Embryonic facial prominence (tissue), 1 donor: Measurements from ENCODE around the gene HOXA13.

Source experiments
- DNase-seq: peaks from one replicate; pipeline ENCODE4 v3.0.0-alpha.2; 2016; ENCODE audit errors: extremely low spot score

HOXA13 gene

DNA sequence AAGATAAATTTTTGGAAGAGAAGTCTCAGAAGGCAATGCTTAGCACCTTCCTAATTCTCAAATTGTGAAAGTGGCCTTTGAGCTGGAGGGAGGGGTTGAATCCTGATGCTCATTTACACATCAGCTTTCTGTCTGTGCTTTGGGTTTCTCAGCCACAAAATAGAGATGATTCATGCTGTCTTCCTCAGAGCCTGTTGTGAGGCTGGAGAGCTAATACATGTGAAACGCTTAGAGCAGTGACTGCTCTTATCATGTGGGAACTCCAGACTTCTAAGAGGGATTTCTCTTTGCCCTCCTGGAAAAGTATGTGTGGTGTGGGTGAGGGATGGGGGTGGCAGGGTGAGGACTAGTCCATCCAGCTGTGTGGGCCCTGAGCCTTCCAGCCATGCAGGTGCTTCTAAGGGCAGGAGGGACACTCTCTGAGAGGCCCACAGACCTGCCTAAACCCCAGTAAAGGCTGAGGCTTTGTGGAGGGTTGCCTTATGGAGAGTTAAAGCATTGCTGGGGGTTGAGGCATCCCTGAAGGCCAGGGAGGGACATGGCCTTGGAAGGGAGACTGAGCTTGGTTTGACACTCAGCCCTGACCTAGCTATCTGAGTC lies 37.9 kb upstream of the HOXA13 start:
- no peak for DNase-seq

DNA sequence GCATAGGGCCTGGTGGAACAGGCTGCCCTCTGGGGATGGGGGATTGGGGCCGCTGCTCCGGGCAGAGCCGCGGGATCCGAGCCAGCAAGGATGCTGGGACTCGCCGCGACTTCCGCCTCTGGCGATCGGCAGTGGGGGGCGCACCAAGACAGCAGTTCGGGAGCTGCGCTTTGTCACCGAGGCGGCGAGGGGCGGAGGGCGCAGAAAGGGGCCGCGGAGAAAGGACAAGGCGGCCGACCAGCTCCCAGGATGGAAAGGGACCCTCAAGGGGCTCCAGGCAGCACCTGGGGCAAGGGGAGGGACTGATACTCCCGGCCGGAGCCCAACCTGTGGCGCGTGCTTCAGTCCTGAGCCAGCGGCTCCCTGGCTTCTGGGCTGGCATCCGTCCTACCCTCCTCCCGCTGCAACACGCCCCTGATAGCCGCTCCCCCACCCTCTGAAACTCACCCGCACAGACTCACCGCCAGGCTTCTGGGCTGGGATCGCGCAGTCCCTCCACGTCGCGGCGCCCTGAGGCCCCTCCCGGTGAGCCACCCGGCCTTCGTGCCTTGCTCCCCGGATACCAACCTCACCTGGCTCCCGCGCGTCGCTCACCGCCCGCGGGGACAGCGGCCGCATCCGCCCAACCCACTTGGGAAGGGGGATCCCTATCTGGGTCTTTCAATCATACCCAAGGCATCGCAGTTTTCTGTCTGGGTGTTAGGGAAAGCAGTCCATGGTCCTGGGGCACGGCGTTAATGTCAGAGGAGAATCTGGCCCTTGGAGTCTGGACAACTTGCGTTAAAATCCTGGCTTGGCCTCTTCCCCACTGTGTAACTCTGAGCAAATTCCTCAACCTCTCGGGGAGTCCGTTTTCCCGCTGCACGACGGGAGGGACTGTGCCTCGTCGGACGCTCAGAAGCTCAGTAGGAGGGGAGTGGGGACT lies 35.8 kb upstream of the HOXA13 start:
- DNase-seq: no peak

DNA sequence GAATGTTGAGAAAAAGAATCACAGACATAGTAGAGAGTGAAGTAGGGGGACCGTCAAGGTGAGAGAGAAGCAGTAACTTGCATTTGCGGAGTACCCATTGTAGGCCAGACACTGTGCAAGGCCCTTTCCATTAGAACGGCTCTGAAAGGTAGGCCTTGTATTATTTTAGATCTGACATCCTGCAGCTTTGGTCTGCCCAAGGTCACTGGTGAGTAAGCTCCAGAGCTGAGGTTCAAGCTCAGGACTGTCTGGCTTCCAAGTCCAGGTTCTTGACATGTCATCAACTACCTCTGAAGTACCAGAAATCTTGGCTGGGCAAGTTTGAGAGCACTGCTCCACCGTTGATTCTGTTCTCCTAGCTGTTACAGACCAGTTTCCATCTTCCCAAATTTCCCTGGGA lies 29.6 kb upstream of the HOXA13 start:
- no peak for DNase-seq

DNA sequence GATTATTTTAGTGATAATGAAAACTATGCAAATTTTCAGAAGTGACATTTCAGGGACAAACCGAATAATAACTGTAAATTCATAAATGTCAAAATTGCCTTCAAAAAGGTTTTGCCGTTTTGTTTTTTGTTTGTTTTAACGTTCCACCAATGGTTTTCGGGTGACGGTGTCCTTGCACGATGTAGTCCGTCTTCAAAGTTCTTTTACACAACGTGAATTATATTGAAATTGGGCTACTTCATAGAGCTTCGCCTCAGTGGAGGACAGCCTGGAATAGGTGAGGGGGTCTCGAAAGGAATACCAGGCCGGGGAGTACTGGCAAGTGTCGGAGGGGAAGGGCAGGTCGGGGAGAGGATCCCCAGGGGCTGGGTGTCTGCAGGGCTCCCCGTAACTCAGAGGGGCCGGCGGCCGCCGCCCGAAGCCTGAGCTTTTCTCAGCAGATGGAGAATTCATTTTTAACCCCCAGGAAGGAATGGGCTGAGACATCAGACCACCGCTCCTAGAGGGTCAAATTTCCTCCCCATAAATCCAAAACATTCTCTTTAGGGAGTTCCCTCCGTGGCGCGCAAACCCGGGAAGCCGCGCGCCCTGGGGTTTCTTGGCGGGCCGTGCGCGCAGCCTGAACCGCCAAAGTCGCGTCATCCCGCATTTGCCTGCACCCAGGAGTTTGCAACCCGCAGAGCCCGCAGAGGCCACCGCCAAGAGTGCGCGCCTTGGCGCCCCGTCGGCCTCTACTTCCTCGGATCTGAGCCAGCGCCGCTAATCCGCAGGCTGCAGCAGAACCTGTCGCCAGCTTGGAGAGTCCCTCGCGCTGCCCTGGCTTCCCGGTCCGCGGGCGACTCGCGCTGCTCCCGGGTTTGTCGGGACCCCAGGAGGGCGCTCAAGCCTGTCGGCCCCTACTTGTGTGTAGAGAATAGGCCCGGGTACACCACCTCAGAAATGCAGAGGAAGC lies 25.4 kb upstream of the HOXA13 start:
- no peak for DNase-seq

DNA sequence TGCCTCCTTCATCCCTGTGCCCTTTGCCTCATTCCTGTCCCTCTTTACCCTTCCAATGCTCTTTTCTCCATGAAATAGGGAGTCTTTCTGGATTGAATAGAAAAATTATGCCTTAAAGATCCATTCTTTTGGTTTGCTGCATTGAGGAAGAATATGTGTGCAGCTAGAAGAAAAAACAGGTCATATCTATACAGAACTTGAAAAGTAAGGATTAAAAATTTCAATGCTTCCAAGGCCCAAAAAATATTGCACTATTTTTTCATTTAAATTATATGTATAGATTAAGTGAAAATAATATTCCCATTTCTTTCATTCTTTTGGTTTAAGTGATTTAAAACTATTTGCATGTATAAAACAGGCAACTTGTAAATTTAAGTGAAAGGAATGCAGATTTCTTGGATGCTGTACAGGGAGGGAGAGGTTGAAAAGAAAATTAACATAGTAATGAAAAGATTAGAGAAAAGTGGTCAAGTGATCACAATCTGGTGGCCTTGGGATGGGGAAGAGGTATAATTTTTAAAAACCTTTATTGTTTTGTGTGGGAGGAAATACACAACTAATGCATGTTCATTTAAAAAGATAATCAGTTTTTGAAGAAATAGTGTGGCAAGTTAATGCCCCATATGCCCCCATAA lies 24.2 kb upstream of the HOXA13 start:
- DNase-seq: no peak

DNA sequence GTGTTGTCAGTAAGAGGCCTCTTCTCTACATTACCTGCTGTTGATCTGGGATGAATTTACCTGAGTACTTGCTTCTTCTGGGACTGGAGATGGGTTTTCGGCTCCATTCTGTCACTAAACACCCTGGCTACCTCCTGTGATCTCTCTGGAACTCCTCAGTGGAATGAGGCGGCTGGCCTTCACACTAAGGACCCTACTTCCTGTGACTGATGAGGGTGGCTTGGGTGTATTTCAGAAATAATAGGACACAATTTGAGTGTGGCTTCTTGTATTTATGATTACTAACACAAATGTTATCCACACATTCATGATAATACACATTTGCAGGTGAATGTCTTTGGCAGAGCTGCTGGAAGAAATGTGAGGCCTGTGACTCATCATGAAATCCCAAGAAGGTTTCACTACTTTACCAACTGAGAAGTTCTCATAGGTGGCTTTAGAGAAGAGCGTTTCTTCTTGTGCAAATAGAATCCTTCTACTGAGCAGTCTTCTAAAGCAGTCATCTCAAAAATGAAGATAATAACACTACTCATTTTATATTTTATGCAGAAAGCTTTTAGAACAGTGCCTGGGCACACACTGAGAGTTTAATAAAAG lies 21.4 kb upstream of the HOXA13 start:
- no peak for DNase-seq

DNA sequence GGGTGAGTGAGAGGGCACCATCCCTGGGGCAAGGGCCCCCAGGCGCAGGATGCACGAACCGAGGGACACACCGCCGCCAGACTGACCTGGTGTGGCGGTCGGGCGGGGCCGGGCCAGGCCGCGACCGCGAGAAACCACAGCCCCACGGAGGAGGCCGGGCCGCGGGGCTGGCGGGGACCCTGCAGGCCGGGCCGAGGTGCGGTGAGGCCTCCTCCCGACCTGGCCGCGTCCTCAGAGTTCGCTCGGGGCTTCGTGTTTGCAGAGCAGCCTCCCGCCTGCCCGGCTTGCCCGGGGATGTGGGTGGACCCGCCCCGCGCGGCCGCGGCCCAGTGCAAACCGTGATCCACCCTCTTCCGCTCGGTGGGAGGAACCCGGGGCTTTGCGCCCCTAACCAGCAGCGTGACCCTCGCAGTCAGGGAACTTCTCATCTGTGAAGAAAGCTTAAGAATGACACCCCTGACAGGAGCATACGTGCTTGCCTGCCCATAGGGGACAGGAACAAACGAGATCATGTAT lies 20.6 kb upstream of the HOXA13 start:
- no peak for DNase-seq

DNA sequence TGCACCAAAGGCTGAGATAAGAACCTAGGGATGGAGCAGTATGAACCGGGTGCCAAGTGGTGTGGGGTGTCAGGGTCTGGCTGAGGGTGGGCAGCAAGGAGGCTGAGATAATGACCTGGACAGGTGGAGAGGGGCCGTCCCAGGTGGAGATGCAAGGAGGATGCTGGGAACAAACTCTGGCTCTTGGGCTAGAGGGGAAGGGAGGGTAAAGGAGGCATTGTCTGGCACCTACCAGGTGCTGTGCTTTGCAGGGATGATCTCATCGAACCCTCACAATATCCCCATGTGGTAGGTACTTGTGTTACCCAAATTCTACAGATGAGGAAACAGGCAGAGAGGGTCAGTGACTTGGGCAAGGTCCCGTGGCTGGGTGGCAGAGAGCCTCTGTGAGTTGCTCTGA lies 19.9 kb upstream of the HOXA13 start:
- no peak for DNase-seq

DNA sequence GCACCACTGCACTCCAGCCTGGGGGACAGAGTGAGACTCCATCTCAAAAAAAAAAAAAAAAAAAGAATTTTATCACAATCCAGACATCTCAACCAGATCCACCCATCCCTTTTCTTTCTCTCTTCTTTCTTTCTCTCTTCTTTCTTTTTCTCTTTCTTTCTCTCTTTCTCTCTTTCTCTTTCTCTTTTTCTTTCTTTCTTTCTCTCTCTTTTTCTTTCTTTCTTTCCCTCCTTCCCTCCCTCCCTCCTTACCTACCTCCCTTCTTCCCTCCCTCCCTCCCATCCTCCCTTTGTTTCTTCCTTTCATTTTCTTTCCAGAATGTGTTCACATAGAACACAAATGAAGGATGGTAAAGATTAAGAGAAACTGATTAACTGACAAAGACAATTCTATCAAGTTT lies 18.1 kb upstream of the HOXA13 start:
- no peak for DNase-seq

DNA sequence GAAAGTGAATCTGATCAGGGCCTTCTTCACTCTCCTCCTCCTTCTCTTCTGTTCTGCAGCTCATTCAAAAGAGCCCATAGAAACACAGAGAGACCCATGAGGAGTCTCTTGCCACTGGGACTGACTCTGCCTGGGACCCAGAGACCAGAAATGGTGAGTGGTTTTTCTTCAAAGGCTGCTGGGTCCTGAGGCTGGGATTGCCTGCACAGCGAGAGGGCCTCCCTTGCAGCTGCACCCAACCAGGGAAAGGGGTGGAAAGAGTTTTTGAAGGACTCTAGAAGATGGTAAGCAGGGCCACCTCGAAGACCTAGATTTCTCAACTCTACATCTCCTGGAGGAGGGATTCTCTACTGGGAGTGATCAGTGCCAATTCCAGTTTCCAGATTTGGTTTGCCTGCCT lies 15.5 kb upstream of the HOXA13 start:
- no peak for DNase-seq

DNA sequence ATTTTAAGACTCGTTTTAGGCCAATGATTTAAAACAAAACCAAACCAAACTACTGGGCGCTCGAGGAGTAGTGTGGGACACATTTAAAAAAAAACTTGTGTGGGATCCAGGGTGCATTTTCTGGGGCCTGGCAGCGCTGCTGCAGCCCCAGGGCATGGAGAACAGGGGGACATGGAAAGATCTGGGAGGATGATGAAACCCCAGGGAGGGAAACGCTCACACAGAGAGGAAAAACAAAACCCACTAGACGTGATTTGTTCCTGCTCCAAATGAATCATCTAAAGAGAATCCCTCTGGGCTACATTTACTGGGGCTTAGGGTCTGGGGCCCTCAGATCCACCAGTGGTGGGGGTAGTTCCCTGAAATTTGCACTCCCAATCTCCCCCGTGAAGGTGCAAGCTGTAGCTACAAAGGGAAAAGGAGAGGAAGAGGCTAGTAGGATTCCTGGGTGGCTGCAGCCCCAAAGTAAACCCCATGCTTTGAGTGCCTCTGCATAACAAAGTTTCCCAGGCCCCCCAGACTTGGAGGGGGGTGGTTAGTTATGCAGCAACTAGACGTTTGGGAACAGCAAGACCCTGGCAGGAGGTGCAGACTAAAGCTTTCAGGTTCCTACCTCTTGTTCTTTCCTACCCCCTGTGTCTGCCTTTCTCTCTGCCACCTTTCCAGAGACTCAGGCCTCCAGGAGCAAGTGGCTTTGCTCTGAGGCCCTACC lies 14.5 kb upstream of the HOXA13 start:
- no peak for DNase-seq

DNA sequence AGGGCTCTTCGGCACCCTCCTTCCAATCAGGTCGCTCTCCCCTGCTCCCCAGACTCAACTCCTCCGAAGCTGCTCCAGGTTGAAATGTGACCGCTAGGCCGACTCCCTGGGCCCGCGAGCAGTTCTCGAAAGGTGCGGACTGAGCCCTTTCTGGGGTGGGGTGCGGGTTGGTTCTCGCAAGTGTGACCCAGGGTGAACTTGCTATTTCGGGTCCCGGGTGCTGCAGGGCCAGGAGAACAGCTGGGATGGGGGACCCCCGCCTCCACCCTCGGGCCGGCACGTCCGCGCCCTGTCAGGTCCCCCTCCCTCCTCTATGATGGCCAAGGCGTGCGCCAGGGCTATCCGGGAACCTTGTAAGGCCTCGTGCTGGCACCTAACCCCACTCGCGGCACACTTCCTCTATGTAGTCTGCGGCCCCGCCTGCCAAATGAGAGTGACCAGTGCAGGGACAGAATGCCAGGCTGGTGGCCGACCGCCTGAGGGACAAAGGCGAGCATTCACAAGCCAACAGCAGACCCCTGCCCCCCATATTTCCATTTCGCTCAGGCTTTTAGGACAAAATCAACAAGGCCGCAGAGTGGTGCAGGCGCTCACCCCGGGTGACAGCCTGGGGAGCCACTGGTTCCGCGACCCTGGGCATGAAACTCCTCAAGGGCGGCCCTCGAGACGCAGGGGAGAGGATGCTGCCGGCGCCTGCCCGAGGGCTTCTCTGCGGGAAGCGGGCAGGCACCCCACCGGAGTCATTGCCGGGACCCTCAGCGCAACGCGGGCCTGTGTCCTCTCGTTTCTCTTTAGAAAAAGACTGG lies 13.7 kb upstream of the HOXA13 start:
- no peak for DNase-seq

DNA sequence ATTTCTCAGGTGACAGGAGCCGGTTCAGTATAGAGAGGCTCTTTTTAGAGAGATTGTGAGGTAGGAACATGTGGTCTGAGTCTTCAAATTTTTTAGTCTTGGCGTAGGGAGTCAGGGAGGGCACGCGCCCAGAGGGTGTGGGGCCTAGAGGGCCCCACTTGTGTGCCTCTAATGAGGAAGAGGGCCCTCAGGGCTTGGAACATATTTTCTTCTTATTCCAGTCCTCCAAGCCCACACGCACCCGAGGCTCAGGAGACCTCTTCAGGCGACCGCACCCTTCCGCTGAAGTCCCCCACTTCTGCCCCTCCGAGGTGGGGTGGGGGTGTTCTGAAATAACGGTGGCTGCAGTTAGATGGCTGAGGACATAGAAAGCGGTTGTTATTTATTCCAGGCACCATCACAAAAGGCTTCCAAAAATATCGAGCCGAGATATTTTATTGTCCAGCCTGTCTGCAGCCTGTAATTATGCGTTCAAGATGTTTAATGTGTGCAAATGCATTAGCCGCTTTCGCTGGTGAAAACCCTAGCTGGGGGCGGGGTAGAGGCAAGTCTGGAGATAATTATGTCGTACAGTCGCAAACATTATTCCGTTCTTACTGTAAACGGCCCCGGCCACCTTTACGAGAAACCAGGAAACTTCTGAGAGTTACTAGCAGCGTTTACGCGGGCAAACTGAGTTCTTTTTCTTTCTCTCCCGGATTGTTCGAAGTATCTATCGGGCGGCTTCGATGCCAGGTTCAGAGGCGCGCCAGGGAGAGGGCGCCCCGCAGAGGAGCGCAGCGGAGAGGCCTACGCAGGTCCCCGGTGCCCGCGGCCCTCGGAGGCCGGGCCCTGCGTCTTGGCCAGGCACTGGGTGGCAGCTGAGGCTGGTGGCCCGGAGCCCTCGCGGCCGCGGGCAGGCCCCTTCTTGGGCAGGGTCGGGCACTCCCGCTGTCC lies 12.9 kb upstream of the HOXA13 start:
- DNase-seq: no peak

DNA sequence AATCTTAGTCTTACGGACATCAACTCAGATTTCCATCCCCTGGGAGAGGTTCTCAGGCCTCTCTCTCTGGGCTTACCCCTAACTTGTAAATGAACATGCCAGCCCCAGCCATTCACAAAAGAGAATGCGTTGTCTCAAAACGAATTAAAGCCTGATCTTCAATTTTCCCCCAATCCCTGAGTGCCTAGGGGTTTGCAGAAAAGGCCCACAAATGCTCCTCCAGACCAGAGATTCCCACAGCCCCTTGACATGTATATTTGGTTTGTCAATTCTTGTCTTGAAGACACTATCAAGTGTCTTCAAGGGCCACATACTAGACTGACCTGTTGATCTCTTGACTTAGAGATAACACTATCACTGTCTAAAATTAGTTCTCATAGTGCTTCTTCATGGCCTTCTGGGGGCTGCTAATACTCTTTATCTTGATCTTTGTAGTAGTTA lies 11.9 kb upstream of the HOXA13 start:
- DNase-seq: no peak

DNA sequence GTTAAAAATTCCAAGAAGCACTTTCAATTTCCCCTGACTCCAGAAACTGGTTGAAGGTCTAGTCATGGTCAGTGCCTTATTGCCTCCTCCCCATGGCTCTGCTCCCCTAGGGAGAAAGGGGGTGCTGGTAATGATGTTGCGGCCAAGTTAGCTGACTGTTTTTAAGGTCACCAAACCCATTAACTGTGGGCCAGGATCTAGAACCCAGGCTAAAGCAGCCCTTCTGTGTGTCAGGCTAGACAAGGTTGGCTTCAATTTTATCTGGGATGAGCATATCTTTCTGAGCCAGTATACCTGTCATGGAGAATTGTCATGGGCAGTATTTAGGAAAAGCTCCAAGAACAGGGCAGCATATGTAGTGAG lies 11.2 kb upstream of the HOXA13 start:
- DNase-seq: no peak

DNA sequence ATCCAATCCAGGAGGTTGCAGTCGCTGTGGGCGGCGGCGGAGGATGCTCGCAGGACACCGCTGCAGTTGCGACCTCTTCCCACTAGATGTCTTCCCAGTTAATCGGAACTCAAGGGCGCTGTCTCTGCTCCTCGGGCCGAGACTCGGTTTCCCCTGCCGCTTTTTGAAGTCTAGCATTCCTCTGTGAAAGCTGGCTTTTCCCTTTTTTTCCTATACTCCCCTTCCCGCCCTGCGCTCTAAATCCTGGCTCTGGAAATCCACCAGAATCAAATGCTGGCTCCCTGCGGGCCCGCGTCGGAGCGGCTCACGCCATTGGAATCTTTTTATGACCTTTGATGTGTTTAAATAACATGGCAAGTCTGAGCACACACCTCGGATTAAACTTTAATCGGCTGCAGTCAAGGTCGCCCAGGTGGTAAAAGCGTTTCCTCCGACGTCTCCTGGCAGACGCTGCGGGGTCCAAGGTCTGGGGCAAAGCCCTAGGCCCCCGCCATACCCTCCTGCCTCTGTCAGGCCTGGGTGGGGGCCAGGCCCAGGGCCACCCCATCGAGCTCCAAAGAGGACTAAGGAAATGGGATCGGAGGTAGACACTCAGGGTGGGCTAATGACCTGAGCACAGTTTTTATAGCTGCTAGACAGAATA lies 10.7 kb upstream of the HOXA13 start:
- DNase-seq: no peak

DNA sequence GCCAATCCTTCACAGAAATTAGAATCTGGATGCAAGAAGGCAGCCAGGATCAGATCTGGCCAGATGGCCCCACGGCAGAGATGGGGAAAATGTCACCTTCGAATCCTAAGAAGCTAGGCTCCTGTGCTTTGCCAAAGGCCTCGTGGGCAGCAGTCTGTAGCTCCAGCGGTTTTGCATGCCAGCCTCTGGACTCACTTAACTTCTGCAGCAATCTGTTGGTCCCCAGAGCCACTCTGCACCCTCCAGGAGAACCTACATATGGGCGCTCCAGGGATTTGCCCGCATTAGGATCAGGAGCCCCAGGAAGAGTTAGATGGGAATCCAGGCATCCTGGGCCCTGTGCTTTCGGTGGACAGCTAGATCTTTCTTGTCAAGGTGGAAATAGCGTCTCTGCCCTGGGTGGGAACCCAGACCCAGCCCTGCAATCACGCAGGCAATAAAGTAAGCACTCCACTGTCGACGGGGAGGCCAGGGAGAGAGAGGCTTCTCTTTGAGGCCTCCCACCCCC lies 10.1 kb upstream of the HOXA13 start:
- DNase-seq: no peak

DNA sequence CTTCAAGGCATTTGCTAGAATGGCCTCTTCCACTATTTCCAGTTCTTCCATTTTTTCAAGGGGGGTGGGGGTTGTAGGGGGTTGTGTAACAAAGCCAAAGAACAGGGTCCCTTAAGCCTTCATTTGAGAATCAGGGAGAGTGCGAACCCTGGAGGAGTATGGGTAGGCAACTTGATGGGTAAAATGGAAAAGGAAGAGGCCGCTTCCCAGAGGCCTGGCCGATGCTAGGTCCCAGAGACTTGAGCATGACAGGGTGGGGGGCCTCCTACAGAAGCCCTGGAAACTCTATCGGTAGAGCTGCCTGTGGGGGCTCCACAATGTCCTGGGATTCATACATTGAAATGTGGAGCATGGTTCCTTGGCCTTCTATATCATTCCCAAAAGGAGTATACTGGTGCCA lies 9.1 kb upstream of the HOXA13 start:
- DNase-seq: no peak
